VCaP (cell line): Measurements from ENCODE around the gene PACSIN2.
A peak's percentile ranks its signal among the peaks of the same experiment; 100 is the strongest.

Experiments
- H3K27ac ChIP-seq: fragments of 450-650 bp; 2 replicates; pipeline ENCODE4 v1.5.1; 2017
- CTCF ChIP-seq: fragments of 450-650 bp; conservative IDR thresholded peaks from 2 replicates; pipeline ENCODE4 v1.5.1; 2017; ENCODE audit warnings: mild to moderate bottlenecking, moderate library complexity

The PACSIN2 gene

GRCh38 chr22:43017525-43018460 lies 2.8 kb upstream of the PACSIN2 start:
- no peak for TF ChIP-seq CTCF
- peak overlapping the region; percentile 83 for H3K27ac ChIP-seq

- H3K27ac ChIP-seq = peak overlapping the region; percentile 75; the same call in 1 of the 2 replicates
These were observed 1.2 kb upstream of the PACSIN2 start for GRCh38 chr22:43016150-43016549.

- H3K27ac ChIP-seq = peak overlapping the region; percentile 75
- no peak for TF ChIP-seq CTCF
These were observed 711 bp upstream of the PACSIN2 start for GRCh38 chr22:43015677-43016042.

- peak overlapping the region; percentile 75 for H3K27ac ChIP-seq
- TF ChIP-seq CTCF = no peak
These were observed 557 bp downstream of the PACSIN2 start for GRCh38 chr22:43014316-43014868.

GRCh38 chr22:43013355-43014315 lies 1.3 kb downstream of the PACSIN2 start:
- TF ChIP-seq CTCF = no peak
- peak overlapping the region; percentile 75 for H3K27ac ChIP-seq

- H3K27ac ChIP-seq = peak overlapping the region; percentile 75; the same call in 1 of the 2 replicates
- no peak for TF ChIP-seq CTCF
These were observed 2.6 kb downstream of the PACSIN2 start for GRCh38 chr22:43012390-43012789.

GRCh38 chr22:43011079-43011478 lies 3.9 kb downstream of the PACSIN2 start:
- H3K27ac ChIP-seq = peak overlapping the region; percentile 75
- no peak for TF ChIP-seq CTCF
